ENCODE data around the gene TTC38.

The TTC38 gene

DNA sequence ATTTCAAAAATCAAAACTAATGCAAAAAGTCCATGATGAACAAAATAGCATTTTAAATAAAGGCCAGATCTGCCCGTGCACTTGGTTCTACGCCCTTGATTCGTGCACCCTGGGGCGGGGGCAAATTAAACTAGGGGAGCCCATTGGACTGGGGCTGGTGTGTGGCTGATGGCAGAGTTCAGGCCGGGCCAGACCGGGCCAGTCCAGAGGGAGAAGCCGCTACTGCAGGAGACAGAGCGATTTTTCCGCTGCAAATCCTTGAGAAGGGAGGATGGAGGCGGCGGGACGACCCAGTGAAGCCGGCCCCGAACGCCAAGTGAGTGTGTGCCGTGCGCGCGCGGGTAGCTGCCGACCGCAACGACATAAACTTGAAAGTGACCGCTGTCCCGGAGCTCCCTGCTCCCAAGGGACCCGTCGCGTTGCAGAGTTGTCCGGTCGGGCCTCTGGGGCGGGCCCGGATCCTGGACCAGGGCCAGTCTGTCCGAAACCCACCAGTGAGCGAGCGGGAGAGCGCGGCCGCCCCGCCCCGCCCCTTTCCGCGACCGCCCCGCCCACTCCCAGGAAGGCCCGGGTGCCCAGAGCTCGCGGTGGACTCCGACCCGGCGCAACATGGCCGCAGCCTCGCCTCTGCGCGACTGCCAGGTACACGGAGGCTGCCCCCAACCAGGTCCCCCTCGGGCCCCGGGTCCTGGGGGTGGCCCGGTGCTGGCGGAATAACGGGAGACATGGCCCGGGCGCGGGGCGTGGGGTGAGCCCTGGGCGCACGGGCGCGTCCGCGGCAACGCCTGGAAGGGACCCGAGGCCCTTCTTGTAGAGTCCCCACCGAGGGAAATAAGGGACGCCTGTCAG is at the start of gene TTC38:
Gene TTC38 (plus strand): TSS at position 578 of the 849 bp plus-strand sequence. CDS start 32 bp downstream, at position 610.
- Histone ChIP-seq H3K27me3 (ENCODE audit: control insufficient read depth, insufficient read depth, low read length) (peaks cover 15% of the 10 kb centered on the region), H3K4me1 (ENCODE audit: control insufficient read depth, insufficient read depth, low read length) (no peaks in the 10 kb centered on the region), H3K4me3 (ENCODE audit: low read depth, low read length) (peak within 1 kb of the TSS; percentile 67), H3K9me3 (ENCODE audit: control insufficient read depth, insufficient read depth, low read length) (no peaks in the 10 kb centered on the region), H3K36me3 (ENCODE audit: control insufficient read depth, insufficient read depth, low read length) (no peaks in the 10 kb centered on the region), H3K9ac (ENCODE audit: low read depth, low read length) (peak within 1 kb of the TSS; percentile 54)

- Histone ChIP-seq H3K4me1 (ENCODE audit: control insufficient read depth, insufficient read depth, low read length) (no peaks in the 10 kb centered on the region), H3K27me3 (ENCODE audit: control insufficient read depth, insufficient read depth, low read length) (no peaks in the 10 kb centered on the region), H3K9ac (ENCODE audit: low read depth, low read length) (no peak overlapping the region), H3K4me3 (ENCODE audit: low read depth, low read length) (no peak overlapping the region), H3K9me3 (ENCODE audit: control insufficient read depth, insufficient read depth, low read length) (no peaks in the 10 kb centered on the region), H3K36me3 (ENCODE audit: control insufficient read depth, insufficient read depth, low read length) (no peaks in the 10 kb centered on the region)
Measured at GRCh38 chr22:46219636-46220035, 48.2 kb upstream of the TTC38 start.

DNA sequence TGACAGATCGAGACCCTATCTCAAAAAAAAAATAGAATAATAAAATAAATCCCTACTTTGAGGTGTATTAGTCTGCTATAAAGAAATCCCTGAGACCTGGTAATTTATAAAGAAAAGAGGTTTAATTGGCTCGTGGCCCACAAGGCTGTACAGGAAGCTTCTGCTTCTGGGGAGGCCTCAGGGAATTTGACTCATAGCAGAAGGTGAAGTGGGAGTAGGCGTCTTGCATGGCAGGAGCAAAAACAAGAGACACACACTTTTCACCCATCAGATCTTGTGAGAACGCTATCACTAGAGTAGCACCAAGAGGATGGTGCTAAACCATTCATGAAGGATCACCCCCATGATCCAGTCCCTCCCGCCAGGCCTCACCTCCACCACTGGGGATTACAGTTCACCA is 46.9 kb upstream of the TTC38 start:
- Histone ChIP-seq H3K9ac (ENCODE audit: low read depth, low read length) (no peak overlapping the region), H3K9me3 (ENCODE audit: control insufficient read depth, insufficient read depth, low read length) (no peaks in the 10 kb centered on the region), H3K4me1 (ENCODE audit: control insufficient read depth, insufficient read depth, low read length) (no peaks in the 10 kb centered on the region), H3K4me3 (ENCODE audit: low read depth, low read length) (no peak overlapping the region), H3K36me3 (ENCODE audit: control insufficient read depth, insufficient read depth, low read length) (peaks cover 5% of the 10 kb centered on the region), H3K27me3 (ENCODE audit: control insufficient read depth, insufficient read depth, low read length) (no peaks in the 10 kb centered on the region)

DNA sequence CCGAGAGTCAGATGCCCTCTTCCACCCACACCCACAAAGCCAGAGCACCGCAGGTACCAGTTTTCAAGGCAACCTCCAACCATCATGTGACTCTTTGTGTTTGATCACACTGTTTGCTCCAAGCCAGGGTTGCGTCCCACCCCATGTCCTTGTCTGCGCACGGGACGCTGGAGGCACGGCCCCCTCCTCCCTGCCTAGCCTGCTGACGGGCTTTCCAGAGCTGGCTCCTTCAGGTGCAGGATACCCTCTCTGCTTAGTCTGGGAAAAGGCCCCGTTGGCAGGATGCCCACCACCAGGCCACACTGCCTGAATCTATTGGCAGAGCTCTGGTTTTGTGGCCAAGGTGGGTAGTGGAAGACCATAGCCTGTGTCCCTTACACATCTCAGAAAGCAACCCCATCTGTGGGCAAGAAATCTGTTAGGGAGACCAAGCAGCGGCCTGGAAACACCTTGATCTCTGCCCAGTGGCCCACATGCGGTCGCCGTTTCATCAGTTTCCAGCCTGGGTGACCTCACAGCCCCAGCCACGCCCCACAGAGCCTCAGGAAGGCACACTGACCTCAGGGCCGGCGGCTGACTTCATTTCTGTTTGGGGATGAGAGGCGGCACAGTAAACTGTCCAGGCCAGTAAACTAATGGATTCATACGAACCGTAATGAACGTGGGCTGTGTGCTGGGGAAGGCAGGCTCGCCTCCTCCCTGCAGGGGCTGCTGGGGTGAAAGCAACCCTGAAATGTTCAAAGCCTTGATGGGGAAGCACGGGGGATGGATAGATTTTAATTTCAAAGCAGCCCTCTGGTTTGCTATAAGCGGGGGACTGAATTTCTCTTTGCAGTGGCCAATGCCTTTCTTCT is 43.5 kb upstream of the TTC38 start:
- H3K9ac ChIP-seq (ENCODE audit: low read depth, low read length), result no peak overlapping the region
- H3K4me3 ChIP-seq (ENCODE audit: low read depth, low read length), result no peak overlapping the region
- H3K9me3 ChIP-seq (ENCODE audit: control insufficient read depth, insufficient read depth, low read length), result no peaks in the 10 kb centered on the region
- peaks cover 6% of the 10 kb centered on the region for H3K36me3 ChIP-seq (ENCODE audit: control insufficient read depth, insufficient read depth, low read length)
- H3K4me1 ChIP-seq (ENCODE audit: control insufficient read depth, insufficient read depth, low read length), result no peaks in the 10 kb centered on the region
- no peaks in the 10 kb centered on the region for H3K27me3 ChIP-seq (ENCODE audit: control insufficient read depth, insufficient read depth, low read length)

DNA sequence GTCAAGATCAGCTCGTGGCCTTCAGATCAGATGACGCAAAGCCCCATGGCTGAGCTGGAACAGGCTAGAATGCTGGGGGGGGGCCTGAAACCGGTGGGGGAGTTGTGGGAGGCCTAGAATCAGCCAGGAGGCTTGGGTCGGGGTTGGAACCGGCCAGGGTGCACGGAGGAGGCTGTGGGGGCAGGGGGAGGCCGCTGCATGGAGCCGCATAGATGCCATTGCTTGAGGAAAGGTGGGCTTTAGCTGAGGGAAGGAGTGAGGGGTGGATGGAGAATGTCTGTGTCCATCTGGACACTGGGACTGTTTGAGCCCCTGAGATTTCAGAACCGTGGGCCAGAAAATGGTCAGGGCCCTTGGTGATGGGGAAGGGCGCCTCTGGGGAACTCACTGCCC is 42.9 kb upstream of the TTC38 start:
- Histone ChIP-seq H3K4me3 (ENCODE audit: low read depth, low read length) (no peak overlapping the region), H3K36me3 (ENCODE audit: control insufficient read depth, insufficient read depth, low read length) (peaks cover 6% of the 10 kb centered on the region), H3K9ac (ENCODE audit: low read depth, low read length) (no peak overlapping the region), H3K9me3 (ENCODE audit: control insufficient read depth, insufficient read depth, low read length) (no peaks in the 10 kb centered on the region), H3K4me1 (ENCODE audit: control insufficient read depth, insufficient read depth, low read length) (no peaks in the 10 kb centered on the region), H3K27me3 (ENCODE audit: control insufficient read depth, insufficient read depth, low read length) (no peaks in the 10 kb centered on the region)

- Histone ChIP-seq H3K4me3 (ENCODE audit: low read depth, low read length) (no peak overlapping the region), H3K27me3 (ENCODE audit: control insufficient read depth, insufficient read depth, low read length) (no peaks in the 10 kb centered on the region), H3K9me3 (ENCODE audit: control insufficient read depth, insufficient read depth, low read length) (no peaks in the 10 kb centered on the region), H3K9ac (ENCODE audit: low read depth, low read length) (no peak overlapping the region), H3K4me1 (ENCODE audit: control insufficient read depth, insufficient read depth, low read length) (no peaks in the 10 kb centered on the region), H3K36me3 (ENCODE audit: control insufficient read depth, insufficient read depth, low read length) (peaks cover 6% of the 10 kb centered on the region)
Measured at GRCh38 chr22:46225631-46226030, 42.2 kb upstream of the TTC38 start.

DNA sequence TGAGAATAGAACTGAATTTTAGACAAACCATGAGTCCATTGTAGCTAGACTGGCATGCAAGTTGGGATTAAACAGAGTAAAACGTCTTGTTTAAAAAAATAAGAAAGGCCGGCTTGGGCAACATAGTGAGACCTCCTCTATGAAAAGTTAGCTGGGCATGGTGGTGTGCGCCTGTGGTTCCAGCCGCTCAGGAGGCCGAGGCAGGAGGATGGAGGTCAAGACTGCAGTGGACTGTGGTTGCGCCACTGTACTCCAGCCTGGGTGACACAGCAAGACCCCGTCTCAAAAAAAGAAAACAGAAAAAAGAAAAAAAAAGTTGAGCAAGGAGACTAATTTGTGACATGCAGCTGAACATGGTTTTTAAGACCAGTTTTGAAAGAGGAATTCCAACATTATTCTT is 41.2 kb upstream of the TTC38 start:
- H3K4me1 ChIP-seq (ENCODE audit: control insufficient read depth, insufficient read depth, low read length), result no peaks in the 10 kb centered on the region
- no peaks in the 10 kb centered on the region for H3K27me3 ChIP-seq (ENCODE audit: control insufficient read depth, insufficient read depth, low read length)
- no peak overlapping the region for H3K9ac ChIP-seq (ENCODE audit: low read depth, low read length)
- H3K36me3 ChIP-seq (ENCODE audit: control insufficient read depth, insufficient read depth, low read length), result peaks cover 6% of the 10 kb centered on the region
- H3K9me3 ChIP-seq (ENCODE audit: control insufficient read depth, insufficient read depth, low read length), result no peaks in the 10 kb centered on the region
- no peak overlapping the region for H3K4me3 ChIP-seq (ENCODE audit: low read depth, low read length)

- H3K4me3 ChIP-seq (ENCODE audit: low read depth, low read length), result no peak overlapping the region
- H3K9ac ChIP-seq (ENCODE audit: low read depth, low read length), result no peak overlapping the region
- no peaks in the 10 kb centered on the region for H3K4me1 ChIP-seq (ENCODE audit: control insufficient read depth, insufficient read depth, low read length)
- peaks cover 6% of the 10 kb centered on the region for H3K36me3 ChIP-seq (ENCODE audit: control insufficient read depth, insufficient read depth, low read length)
- H3K27me3 ChIP-seq (ENCODE audit: control insufficient read depth, insufficient read depth, low read length), result no peaks in the 10 kb centered on the region
- H3K9me3 ChIP-seq (ENCODE audit: control insufficient read depth, insufficient read depth, low read length), result no peaks in the 10 kb centered on the region
Measured at GRCh38 chr22:46229701-46230100, 38.1 kb upstream of the TTC38 start.

DNA sequence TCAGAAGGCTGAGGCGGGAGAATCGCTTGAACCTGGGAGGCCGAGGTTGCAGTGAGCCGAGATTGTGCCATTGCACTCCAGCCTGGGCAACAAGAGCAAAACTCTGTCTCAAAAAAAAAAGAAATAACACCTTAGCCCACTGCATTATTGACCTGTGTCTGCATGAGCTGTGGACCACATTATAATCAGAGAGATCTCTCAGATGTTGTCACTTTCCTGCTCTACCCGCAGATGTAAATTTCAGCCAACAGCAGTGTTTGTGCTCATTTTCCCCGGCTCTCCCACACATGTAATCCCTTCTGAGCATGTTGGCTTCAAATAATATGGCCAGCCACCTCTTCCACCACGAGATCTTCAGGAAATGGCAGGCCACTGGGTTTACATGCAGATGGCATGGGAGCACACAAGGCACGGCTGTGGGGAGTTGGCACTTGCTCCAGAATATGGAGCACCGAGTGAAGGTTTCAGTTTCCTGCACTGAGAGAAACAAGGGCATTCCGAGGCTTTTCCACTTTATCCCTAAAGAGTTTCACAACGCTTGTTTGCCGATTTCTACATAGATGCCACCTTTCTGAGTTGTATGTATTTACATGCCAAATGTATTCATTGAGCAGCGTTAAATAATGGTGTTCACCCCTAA is 37.4 kb upstream of the TTC38 start:
- no peaks in the 10 kb centered on the region for H3K27me3 ChIP-seq (ENCODE audit: control insufficient read depth, insufficient read depth, low read length)
- no peaks in the 10 kb centered on the region for H3K4me1 ChIP-seq (ENCODE audit: control insufficient read depth, insufficient read depth, low read length)
- no peak overlapping the region for H3K4me3 ChIP-seq (ENCODE audit: low read depth, low read length)
- H3K9ac ChIP-seq (ENCODE audit: low read depth, low read length), result no peak overlapping the region
- no peaks in the 10 kb centered on the region for H3K9me3 ChIP-seq (ENCODE audit: control insufficient read depth, insufficient read depth, low read length)
- H3K36me3 ChIP-seq (ENCODE audit: control insufficient read depth, insufficient read depth, low read length), result peaks cover 6% of the 10 kb centered on the region

DNA sequence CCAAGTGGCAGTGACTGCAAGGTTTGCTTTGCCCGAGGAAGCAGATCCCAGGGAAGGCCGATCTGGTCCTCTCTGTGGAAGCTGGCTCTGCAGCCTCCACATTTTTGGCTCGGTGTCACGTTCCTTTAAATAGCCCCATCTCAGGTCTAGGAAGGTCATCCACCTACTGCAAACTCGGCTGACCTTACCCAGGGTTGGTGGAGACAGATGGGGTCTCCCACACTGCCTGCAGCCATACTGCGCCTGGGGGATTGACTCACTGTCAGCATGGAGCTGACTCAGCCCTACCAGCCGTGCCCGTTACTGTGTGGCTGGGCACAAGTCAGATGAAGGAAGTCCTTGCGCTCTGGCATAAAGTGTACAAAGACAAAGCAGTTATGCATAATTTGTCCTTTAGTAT is 34.6 kb upstream of the TTC38 start:
- Histone ChIP-seq H3K9me3 (ENCODE audit: control insufficient read depth, insufficient read depth, low read length) (no peaks in the 10 kb centered on the region), H3K9ac (ENCODE audit: low read depth, low read length) (no peak overlapping the region)

GRCh38 chr22:46234969-46235368 is 32.8 kb upstream of the TTC38 start:
- no peak overlapping the region for H3K9ac ChIP-seq (ENCODE audit: low read depth, low read length)
- no peaks in the 10 kb centered on the region for H3K9me3 ChIP-seq (ENCODE audit: control insufficient read depth, insufficient read depth, low read length)
- H3K4me1 ChIP-seq (ENCODE audit: control insufficient read depth, insufficient read depth, low read length), result no peaks in the 10 kb centered on the region
- no peaks in the 10 kb centered on the region for H3K27me3 ChIP-seq (ENCODE audit: control insufficient read depth, insufficient read depth, low read length)
- H3K36me3 ChIP-seq (ENCODE audit: control insufficient read depth, insufficient read depth, low read length), result peaks cover 6% of the 10 kb centered on the region
- H3K4me3 ChIP-seq (ENCODE audit: low read depth, low read length), result no peak overlapping the region

More for the DNA sequence above, 34.6 kb upstream of the TTC38 start:
- H3K27me3 ChIP-seq (ENCODE audit: control insufficient read depth, insufficient read depth, low read length), result no peaks in the 10 kb centered on the region
- no peaks in the 10 kb centered on the region for H3K4me1 ChIP-seq (ENCODE audit: control insufficient read depth, insufficient read depth, low read length)
- no peak overlapping the region for H3K4me3 ChIP-seq (ENCODE audit: low read depth, low read length)
- no peaks in the 10 kb centered on the region for H3K36me3 ChIP-seq (ENCODE audit: control insufficient read depth, insufficient read depth, low read length)

All from iPS-15b (cell line).